Effector memory CD4-positive, alpha-beta T cell (primary cell): ENCODE data around the gene ZNF277.

Source experiments
- DNase-seq, 3 donors: peaks; one replicate each; pipeline ENCODE4 v3.0.0-alpha.2; 2020
- H3K27ac ChIP-seq: 2 replicates; pipeline ENCODE4 v1.7.0; 2013; ENCODE audit warnings: mild to moderate bottlenecking, low read length, moderate library complexity; ENCODE audit not compliant: insufficient read depth, poor library complexity, severe bottlenecking
- H3K27me3 ChIP-seq: replicated peaks from 2 replicates; pipeline ENCODE4 v1.7.0; 2013; ENCODE audit warnings: mild to moderate bottlenecking, low read length; ENCODE audit not compliant: insufficient read depth, control insufficient read depth, poor library complexity, severe bottlenecking
- H3K36me3 ChIP-seq: 2 replicates; pipeline ENCODE4 v1.7.0; 2013; ENCODE audit warnings: mild to moderate bottlenecking, low read length, moderate library complexity; ENCODE audit not compliant: control insufficient read depth, insufficient read depth
- H3K4me1 ChIP-seq: 2 replicates; pipeline ENCODE4 v1.7.0; 2013; ENCODE audit warnings: low read length, mild to moderate bottlenecking; ENCODE audit not compliant: control insufficient read depth, insufficient read depth, poor library complexity, severe bottlenecking
- H3K4me3 ChIP-seq: 2 replicates; pipeline ENCODE4 v1.7.0; 2013; ENCODE audit warnings: low read length, low read depth, mild to moderate bottlenecking; ENCODE audit not compliant: insufficient read depth, poor library complexity, severe bottlenecking
- H3K9me3 ChIP-seq: 2 replicates; pipeline ENCODE4 v1.7.0; 2013; ENCODE audit warnings: mild to moderate bottlenecking, low read length, moderate library complexity; ENCODE audit not compliant: control insufficient read depth

ZNF277 gene

GRCh38 chr7:112282476-112283188 lies 76.1 kb downstream of the ZNF277 start:
- Histone ChIP-seq H3K36me3 (no peaks in the 10 kb centered on the region), H3K27ac (no peak overlapping the region), H3K4me3 (no peak overlapping the region), H3K27me3 (no peaks in the 10 kb centered on the region), H3K4me1 (no peaks in the 10 kb centered on the region), H3K9me3 (no peaks in the 10 kb centered on the region)
- DNase-seq: no peak

GRCh38 chr7:112283382-112283910 lies 77.0 kb downstream of the ZNF277 start:
- Histone ChIP-seq H3K36me3 (no peaks in the 10 kb centered on the region), H3K27me3 (no peaks in the 10 kb centered on the region), H3K9me3 (no peaks in the 10 kb centered on the region), H3K4me1 (no peaks in the 10 kb centered on the region), H3K27ac (no peak overlapping the region), H3K4me3 (no peak overlapping the region)
- DNase-seq: no peak

GRCh38 chr7:112286250-112287086 lies 80.0 kb downstream of the ZNF277 start:
- H3K9me3 ChIP-seq: no peaks in the 10 kb centered on the region
- DNase-seq: no peak
- no peak overlapping the region for H3K27ac ChIP-seq
- H3K4me1 ChIP-seq: no peaks in the 10 kb centered on the region
- no peaks in the 10 kb centered on the region for H3K36me3 ChIP-seq
- H3K4me3 ChIP-seq: no peak overlapping the region
- no peaks in the 10 kb centered on the region for H3K27me3 ChIP-seq

- H3K4me3 ChIP-seq: no peak overlapping the region
- no peaks in the 10 kb centered on the region for H3K9me3 ChIP-seq
- H3K4me1 ChIP-seq: no peaks in the 10 kb centered on the region
- H3K27me3 ChIP-seq: no peaks in the 10 kb centered on the region
- no peaks in the 10 kb centered on the region for H3K36me3 ChIP-seq
- H3K27ac ChIP-seq: no peak overlapping the region
- DNase-seq: no peak
These were observed 81.8 kb downstream of the ZNF277 start for GRCh38 chr7:112288301-112288700.

- Histone ChIP-seq H3K9me3 (no peaks in the 10 kb centered on the region), H3K27me3 (no peaks in the 10 kb centered on the region), H3K36me3 (no peaks in the 10 kb centered on the region), H3K27ac (no peak overlapping the region), H3K4me3 (no peak overlapping the region), H3K4me1 (no peaks in the 10 kb centered on the region)
- DNase-seq: no peak
These were observed 83.6 kb downstream of the ZNF277 start for GRCh38 chr7:112290065-112290464.

GRCh38 chr7:112292162-112292561 lies 85.7 kb downstream of the ZNF277 start:
- Histone ChIP-seq H3K27me3 (no peaks in the 10 kb centered on the region), H3K27ac (no peak overlapping the region), H3K9me3 (no peaks in the 10 kb centered on the region), H3K36me3 (no peaks in the 10 kb centered on the region), H3K4me1 (no peaks in the 10 kb centered on the region), H3K4me3 (no peak overlapping the region)
- DNase-seq: no peak

GRCh38 chr7:112293416-112293815 lies 86.9 kb downstream of the ZNF277 start:
- Histone ChIP-seq H3K4me1 (no peaks in the 10 kb centered on the region), H3K27me3 (no peaks in the 10 kb centered on the region), H3K36me3 (no peaks in the 10 kb centered on the region), H3K27ac (no peak overlapping the region), H3K9me3 (no peaks in the 10 kb centered on the region), H3K4me3 (no peak overlapping the region)
- DNase-seq: no peak

- Histone ChIP-seq H3K27me3 (no peaks in the 10 kb centered on the region), H3K36me3 (no peaks in the 10 kb centered on the region), H3K27ac (no peak overlapping the region), H3K9me3 (no peaks in the 10 kb centered on the region), H3K4me1 (no peaks in the 10 kb centered on the region), H3K4me3 (no peak overlapping the region)
- DNase-seq: no peak
These were observed 89.9 kb downstream of the ZNF277 start for GRCh38 chr7:112296432-112296831.

GRCh38 chr7:112297681-112298080 lies 91.2 kb downstream of the ZNF277 start:
- no peak for DNase-seq
- Histone ChIP-seq H3K4me1 (no peaks in the 10 kb centered on the region), H3K9me3 (no peaks in the 10 kb centered on the region), H3K27ac (no peak overlapping the region), H3K36me3 (no peaks in the 10 kb centered on the region), H3K27me3 (no peaks in the 10 kb centered on the region), H3K4me3 (no peak overlapping the region)

GRCh38 chr7:112298543-112299100 lies 92.1 kb downstream of the ZNF277 start:
- no peak overlapping the region for H3K27ac ChIP-seq
- H3K9me3 ChIP-seq: no peaks in the 10 kb centered on the region
- no peak for DNase-seq
- no peaks in the 10 kb centered on the region for H3K27me3 ChIP-seq
- no peaks in the 10 kb centered on the region for H3K4me1 ChIP-seq
- no peak overlapping the region for H3K4me3 ChIP-seq
- no peaks in the 10 kb centered on the region for H3K36me3 ChIP-seq
